GM12878 (cell line): ENCODE data around the gene FTH1. TPM values are rescaled to one million over a fixed set of nuclear protein-coding genes. Genes with fewer than 3 reads are reported as not detected.

Source experiments
- ATAC-seq: fragments of 200-7000 bp; cut with Tn5 transposase; 3 replicates; pipeline ENCODE4 v1.9.1; 2020; ENCODE audit warnings: mild to moderate bottlenecking, moderate library complexity
- BruUV-seq: library from RNA; stranded (reverse); fragments of 400-500 nt; replicated peaks from 2 replicates; lab custom pipeline; 2021; lab: Mats Ljungman, UMichigan
- CTCF ChIA-PET: fragments of 300-600 bp; sonication (Branson Sonifier 250); formaldehyde crosslinking; extraction: SDS; loops from one replicate; lab custom pipeline; 2021; ENCODE audit warnings: inconsistent platforms; lab: Yijun Ruan, JAX
- POLR2A ChIA-PET: fragments of 350-600 bp; formaldehyde crosslinking; extraction: SDS; loops from one replicate; lab custom pipeline; 2021; ENCODE audit warnings: inconsistent platforms; lab: Charles Lee
- RAD21 ChIA-PET: fragments of 300-600 bp; sonication (Branson Sonifier 250); formaldehyde crosslinking; loops from one replicate; lab custom pipeline; 2023; ENCODE audit warnings: antibody characterized with exemption; ENCODE audit not compliant: unreplicated experiment; lab: Charles Lee
- SMC1A ChIA-PET: fragments of 300-600 bp; sonication (Branson Sonifier 250); formaldehyde crosslinking; loops from one replicate; lab custom pipeline; 2023; ENCODE audit not compliant: unreplicated experiment, uncharacterized antibody; lab: Charles Lee
- DNase-seq: peaks from one replicate; pipeline ENCODE4 v3.0.0-alpha.2; 2011; ENCODE audit warnings: low read depth, low spot score
- FAIRE-seq: peaks from 3 replicates; lab custom pipeline; 2011; peaks lifted over from hg19 to GRCh38; lab: Jason Lieb, UNC
- H2AFZ ChIP-seq: 2 replicates; pipeline ENCODE4 v1.6.0; 2011; ENCODE audit warnings: low read depth, low read length, control low read depth; ENCODE audit not compliant: control insufficient read depth
- H3K27ac ChIP-seq: 2 replicates; pipeline ENCODE4 v1.5.1; 2011; ENCODE audit warnings: control low read depth; ENCODE audit not compliant: control insufficient read depth, insufficient read depth
- H3K27me3 ChIP-seq, 2 experiments: replicated peaks in 1 of 2; 2 replicates each; pipeline versions ENCODE4 v1.6.0 to v1.6.1; 2011; ENCODE audit warnings: low read length in 1 of 2; ENCODE audit not compliant: control insufficient read depth in 2 of 2, insufficient read depth in 2 of 2
- H3K36me3 ChIP-seq, 2 experiments: 2 replicates each; pipeline ENCODE4 v1.5.1; 2011; ENCODE audit warnings: low read length in 1 of 2; ENCODE audit not compliant: control insufficient read depth in 2 of 2, insufficient read depth in 2 of 2
- H3K4me1 ChIP-seq: 2 replicates; pipeline ENCODE4 v1.6.1; 2011; ENCODE audit warnings: mild to moderate bottlenecking, low read length, moderate library complexity, mixed read lengths; ENCODE audit not compliant: control insufficient read depth, insufficient read depth
- H3K4me2 ChIP-seq: 2 replicates; pipeline ENCODE4 v1.6.0; 2011; ENCODE audit warnings: control low read depth; ENCODE audit not compliant: control insufficient read depth, insufficient read depth
- H3K4me3 ChIP-seq: fragments of 200-600 bp; sonication (generic); 2 replicates; pipeline ENCODE4 v1.5.1; 2016
- H3K79me2 ChIP-seq: 2 replicates; pipeline ENCODE4 v1.6.0; 2011; ENCODE audit warnings: low read length; ENCODE audit not compliant: control insufficient read depth, insufficient read depth
- H3K9ac ChIP-seq: 2 replicates; pipeline ENCODE4 v1.8.0; 2011; ENCODE audit warnings: low read length, control low read depth, mixed read lengths; ENCODE audit not compliant: control insufficient read depth, insufficient read depth
- H3K9me3 ChIP-seq: replicated peaks from 3 replicates; pipeline ENCODE4 v1.5.1; 2011; ENCODE audit warnings: mild to moderate bottlenecking, low read length; ENCODE audit not compliant: control insufficient read depth, insufficient read depth
- H4K20me1 ChIP-seq: 2 replicates; pipeline ENCODE4 v1.6.0; 2011; ENCODE audit not compliant: control insufficient read depth, insufficient read depth
- ATF2 ChIP-seq: IDR thresholded peaks from 2 replicates; pipeline ENCODE4 v1.6.1; 2012; ENCODE audit warnings: low read length, inconsistent platforms
- ATF7 ChIP-seq: fragments of 450-650 bp; IDR thresholded peaks from 2 replicates; pipeline ENCODE4 v1.6.1; 2016; ENCODE audit warnings: low read depth, mild to moderate bottlenecking
- MYC ChIP-seq: IDR thresholded peaks from 2 replicates; pipeline ENCODE4 v1.6.1; 2011; ENCODE audit warnings: mild to moderate bottlenecking, low read length, moderate library complexity, inconsistent platforms; ENCODE audit not compliant: insufficient read depth, insufficient replicate concordance, insufficient read length, severe bottlenecking
- NFYB ChIP-seq: IDR thresholded peaks from 2 replicates; pipeline ENCODE4 v1.6.1; 2011; ENCODE audit warnings: low read depth, mild to moderate bottlenecking, low read length, improper control_type of control experiment, moderate library complexity; ENCODE audit not compliant: insufficient read depth
- WGBS: methylation state at CpG from one replicate; pipeline ENCODE4 v1.1.6; 2016; ENCODE audit warnings: low lambda C conversion rate; ENCODE audit not compliant: insufficient replicate concordance, insufficient coverage; ENCODE audit errors: missing lambda C conversion rate; 5-methylcytosine and 5-hydroxymethylcytosine counted together
- in situ Hi-C: fragments of 300-500 bp; cut with MboI; formaldehyde crosslinking; loops from 9 replicates; pipeline ENCODE4 v1.14.3; 2018; ENCODE audit warnings: mixed read lengths
- intact Hi-C: fragments of 100-400 bp; cut with micrococcal nuclease; formaldehyde crosslinking; loops from one replicate; pipeline ENCODE4 v1.14.2; 2022; ENCODE audit not compliant: unreplicated experiment
- polyA plus RNA-seq, 11 experiments: library from polyadenylated mRNA; depleted of rRNA in 4 of 11; unstranded in 6 of 11; stranded (reverse) in 5 of 11; fragments of >200 nt; fragmentation: Nextera tagmentation in 4 of 11; fragmentation: Illumina TruSeq in 1 of 11; extraction: Ambion mirVana in 4 of 11; extraction: Trizol in 1 of 11; gene quantifications; 1 replicate in 1 of 11; 2 replicates in 10 of 11; pipeline versions ENCODE4 v1.2.1 to v1.2.3, GENCODE V29; 2011 to 2016; ENCODE audit warnings: inconsistent platforms in 2 of 11, missing spikeins in 2 of 11, low read depth in 1 of 11
- total RNA-seq, 4 experiments: library from RNA; depleted of rRNA in 3 of 4; stranded (reverse); fragments of >200 nt in 3 of 4; fragmentation: Illumina TruSeq in 1 of 4; extraction: Trizol in 1 of 4; gene quantifications; 2 replicates each; pipeline versions ENCODE4 v1.2.1 to v1.2.3, GENCODE V29; 2013 to 2021
- TF ChIP-seq, protein P1 (sequence below): fragments of 450-650 bp; IDR thresholded peaks from 2 replicates; pipeline ENCODE4 v1.6.1; 2016; ENCODE audit warnings: mild to moderate bottlenecking

FTH1 gene
- total and polyA plus RNA-seq, 10 of the 15 experiments (the other 5 are each of a cell fraction or from before 2014, with no cell fraction given) = 289 to 4,154 (median 960) TPM

GRCh38 chr11:61949169-61950034 lies 18.0 kb downstream of the FTH1 start:
- CTCF ChIA-PET = interaction anchor here (1.0 to 8.2 kb wide), 9 partner anchors 12 to 163 kb away, joined by 3 to 188 read pairs (median 37); partner anchors contain the start of genes FEN1, FTH1 and TMEM258
- RAD21 ChIA-PET = interaction anchor here (1.0 to 7.3 kb wide), 3 partner anchors 52 to 153 kb away, joined by 5 to 96 read pairs (median 58); no protein-coding TSS in a partner anchor
- intact Hi-C loops = no loop called here
- DNase-seq (no peak), ATAC-seq (peak; percentile 66), FAIRE-seq (peak; percentile 27)
- POLR2A ChIA-PET = interaction anchor here (1.2 kb wide), 1 partner anchor 152 kb away, joined by 4 read pairs; no protein-coding TSS in a partner anchor
- Histone ChIP-seq H3K79me2 (no peaks in the 10 kb centered on the region), H3K4me1 (no peaks in the 10 kb centered on the region), H4K20me1 (no peaks in the 10 kb centered on the region), H2AFZ (no peak overlapping the region), H3K36me3 (no peaks in the 10 kb centered on the region), H3K4me2 (no peak overlapping the region), H3K4me3 (no peak overlapping the region), H3K27me3 (no peaks in the 10 kb centered on the region; a peak in 1 of 4 replicates), H3K9ac (no peak overlapping the region), H3K27ac (no peak overlapping the region), H3K9me3 (no peaks in the 10 kb centered on the region)
- BruUV-seq = no TSS peak
- 49% methylated on average over 9 of the region's 9 CpGs for WGBS
- SMC1A ChIA-PET = interaction anchor here (1.0 to 7.1 kb wide), 8 partner anchors 19 to 159 kb away, joined by 3 to 86 read pairs (median 14); partner anchors contain the start of gene FTH1
- in situ Hi-C loops = no loop called here
- TF ChIP-seq, protein P1, sequence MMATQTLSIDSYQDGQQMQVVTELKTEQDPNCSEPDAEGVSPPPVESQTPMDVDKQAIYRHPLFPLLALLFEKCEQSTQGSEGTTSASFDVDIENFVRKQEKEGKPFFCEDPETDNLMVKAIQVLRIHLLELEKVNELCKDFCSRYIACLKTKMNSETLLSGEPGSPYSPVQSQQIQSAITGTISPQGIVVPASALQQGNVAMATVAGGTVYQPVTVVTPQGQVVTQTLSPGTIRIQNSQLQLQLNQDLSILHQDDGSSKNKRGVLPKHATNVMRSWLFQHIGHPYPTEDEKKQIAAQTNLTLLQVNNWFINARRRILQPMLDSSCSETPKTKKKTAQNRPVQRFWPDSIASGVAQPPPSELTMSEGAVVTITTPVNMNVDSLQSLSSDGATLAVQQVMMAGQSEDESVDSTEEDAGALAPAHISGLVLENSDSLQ = 0 out of 2 replicates have a peak, but pooled peaks have one; percentile 21
- TF ChIP-seq ATF2 (peak; percentile 81), NFYB (peak; percentile 85), ATF7 (peak; percentile 67), MYC (no peak)
- TF ChIP-seq, all 136 proteins: peak for 4
